ENCODE measurements around the gene PKMYT1.
"Not testable (repeated sequence)": the region's sequence is repeated elsewhere in the genome, so short reads cannot be mapped to it uniquely, and the experiment has no call there.

The PKMYT1 gene

GRCh38 chr16:2929693-2930092 lies 50.6 kb downstream of the PKMYT1 start:
- DNase-seq: no peak

- DNase-seq: no peak
Observed at GRCh38 chr16:2928796-2929195, 51.5 kb downstream of the PKMYT1 start.

GRCh38 chr16:2928151-2928550 lies 52.1 kb downstream of the PKMYT1 start:
- DNase-seq: not testable (repeated sequence)

GRCh38 chr16:2927010-2927646 lies 53.1 kb downstream of the PKMYT1 start:
- DNase-seq: peak; percentile 87

GRCh38 chr16:2926650-2926999 lies 53.6 kb downstream of the PKMYT1 start:
- DNase-seq: no peak

- no peak for DNase-seq
Observed at GRCh38 chr16:2925951-2926649, 54.1 kb downstream of the PKMYT1 start.

GRCh38 chr16:2924901-2925755 lies 55.1 kb downstream of the PKMYT1 start:
- DNase-seq: no peak

- DNase-seq: no peak
Observed at GRCh38 chr16:2923481-2923880, 56.8 kb downstream of the PKMYT1 start.

Data from NCI-H187 treated with DMSO at 0.1 percent for 48 hours (cell line).